ENCODE results near the gene RBM15B. TPM values are rescaled to one million over a fixed set of nuclear protein-coding genes. Genes with fewer than 3 reads are reported as not detected.
A peak's percentile ranks its signal among the peaks of the same experiment; 100 is the strongest.

The RBM15B gene
- total and polyA plus RNA-seq, 2 experiments from 2014 or later, result 16.3 to 57.9 TPM

- peaks cover 4% of the 10 kb centered on the region for H3K27me3 Mint-ChIP-seq (ENCODE audit: insufficient read depth, low read depth, poor library complexity)
- H3K4me2 ChIP-seq, result peak overlapping the region; percentile 83
- H3K36me3 ChIP-seq (ENCODE audit: insufficient read depth), result peaks cover 18% of the 10 kb centered on the region
- H3K4me1 Mint-ChIP-seq, result peaks cover 39% of the 10 kb centered on the region
- H2AFZ ChIP-seq, result peak overlapping the region; percentile 80; the same call in 1 of the 2 replicates
- H3K4me3 ChIP-seq, result peak overlapping the region; percentile 83
- H3K4me1 ChIP-seq (ENCODE audit: insufficient read depth), result peaks cover 30% of the 10 kb centered on the region
- TF ChIP-seq ZNF114 (CRISPR knock-in tag; IDR thresholded peaks at IDR 0.05) (0 out of 2 replicates have a peak, but pooled peaks have one; percentile 14), ZNF331 (CRISPR knock-in tag; IDR thresholded peaks at IDR 0.05; ENCODE audit: low read depth) (no peak), JUNB (IDR thresholded peaks at IDR 0.05; ENCODE audit: unreplicated experiment) (no peak), CTCF (conservative IDR thresholded peaks at IDR 0.05; ENCODE audit: low read depth in 2 of 2) (no peak)
- peak overlapping the region; percentile 99 for H3K27ac Mint-ChIP-seq
- no peaks in the 10 kb centered on the region for H3K9me3 Mint-ChIP-seq
- ATAC-seq (peak; percentile 28), DNase-seq (ENCODE audit: low spot score) (peak; percentile 43)
- no peaks in the 10 kb centered on the region for H3K27me3 ChIP-seq (ENCODE audit: insufficient read depth)
- peaks cover 39% of the 10 kb centered on the region for H3K79me2 ChIP-seq (replicated peaks; ENCODE audit: insufficient read depth)
- peak overlapping the region; percentile 99 for H3K4me3 Mint-ChIP-seq
- H3K9me2 ChIP-seq (ENCODE audit: insufficient read depth), result no peaks in the 10 kb centered on the region
- peaks cover 24% of the 10 kb centered on the region for H4K20me1 ChIP-seq (replicated peaks; ENCODE audit: insufficient read depth)
- H3K27ac ChIP-seq (ENCODE audit: low read depth), result peak overlapping the region; percentile 96
- H3K36me3 Mint-ChIP-seq (ENCODE audit: low read depth), result peaks cover 37% of the 10 kb centered on the region
- H3F3A ChIP-seq (replicated peaks; ENCODE audit: low read depth), result peaks cover 34% of the 10 kb centered on the region
Observed at GRCh38 chr3:51384055-51384725, 6.9 kb upstream of the RBM15B start.

- Histone ChIP-seq H3F3A (replicated peaks; ENCODE audit: low read depth) (peaks cover 38% of the 10 kb centered on the region), H3K4me1 (ENCODE audit: insufficient read depth) (peaks cover 30% of the 10 kb centered on the region), H3K9me2 (ENCODE audit: insufficient read depth) (no peaks in the 10 kb centered on the region), H3K36me3 (ENCODE audit: insufficient read depth) (peaks cover 21% of the 10 kb centered on the region), H4K20me1 (replicated peaks; ENCODE audit: insufficient read depth) (peaks cover 29% of the 10 kb centered on the region), H3K79me2 (replicated peaks; ENCODE audit: insufficient read depth) (peaks cover 39% of the 10 kb centered on the region), H3K27me3 (ENCODE audit: insufficient read depth) (no peaks in the 10 kb centered on the region), H3K27ac (ENCODE audit: low read depth) (peak within 1 kb of the TSS; percentile 96), H3K4me2 (peak within 1 kb of the TSS; percentile 99), H2AFZ (peak within 1 kb of the TSS; percentile 80; the same call in 1 of the 2 replicates), H3K4me3 (peak within 1 kb of the TSS; percentile 100)
- DNase-seq (ENCODE audit: low spot score) (peak; percentile 99), ATAC-seq (peak; percentile 87)
- Mint-ChIP-seq H3K4me3 (peak within 1 kb of the TSS; percentile 99), H3K27me3 (ENCODE audit: insufficient read depth, low read depth, poor library complexity) (peaks cover 4% of the 10 kb centered on the region), H3K27ac (peak within 1 kb of the TSS; percentile 99), H3K4me1 (peaks cover 45% of the 10 kb centered on the region), H3K36me3 (ENCODE audit: low read depth) (peaks cover 44% of the 10 kb centered on the region), H3K9me3 (no peaks in the 10 kb centered on the region)
- peak; percentile 86 for TF ChIP-seq POLR2AphosphoS5 (IDR thresholded peaks at IDR 0.05; ENCODE audit: low read depth)
- peak; percentile 5 for TF ChIP-seq REST (IDR thresholded peaks at IDR 0.05; ENCODE audit: unreplicated experiment)
- peak; percentile 87 for TF ChIP-seq CREB1 (CRISPR knock-in tag; IDR thresholded peaks at IDR 0.05; ENCODE audit: low read depth)
- TF ChIP-seq JUNB (IDR thresholded peaks at IDR 0.05; ENCODE audit: unreplicated experiment), result no peak
- TF ChIP-seq ETS1 (IDR thresholded peaks at IDR 0.05), result peak; percentile 95
Observed at GRCh38 chr3:51384726-51385473, 6.2 kb upstream of the RBM15B start, which contains the start of gene MANF. Gene MANF, plus strand, starts transcription at chr3:51385291. Its CDS starts 52 bp downstream, at chr3:51385343.
